Measurements from ENCODE around the gene RAET1E.
"Not testable (repeated sequence)": the region's sequence is repeated elsewhere in the genome, so short reads cannot be mapped to it uniquely, and the experiment has no call there.

- not testable (repeated sequence) for TF ChIP-seq POLR2AphosphoS5 (IDR thresholded peaks at IDR 0.05; ENCODE audit: insufficient read depth, low read depth, low read length); POLR2A (IDR thresholded peaks at IDR 0.05; ENCODE audit: low read depth, low read length)
- TF ChIP-seq, protein P1, sequence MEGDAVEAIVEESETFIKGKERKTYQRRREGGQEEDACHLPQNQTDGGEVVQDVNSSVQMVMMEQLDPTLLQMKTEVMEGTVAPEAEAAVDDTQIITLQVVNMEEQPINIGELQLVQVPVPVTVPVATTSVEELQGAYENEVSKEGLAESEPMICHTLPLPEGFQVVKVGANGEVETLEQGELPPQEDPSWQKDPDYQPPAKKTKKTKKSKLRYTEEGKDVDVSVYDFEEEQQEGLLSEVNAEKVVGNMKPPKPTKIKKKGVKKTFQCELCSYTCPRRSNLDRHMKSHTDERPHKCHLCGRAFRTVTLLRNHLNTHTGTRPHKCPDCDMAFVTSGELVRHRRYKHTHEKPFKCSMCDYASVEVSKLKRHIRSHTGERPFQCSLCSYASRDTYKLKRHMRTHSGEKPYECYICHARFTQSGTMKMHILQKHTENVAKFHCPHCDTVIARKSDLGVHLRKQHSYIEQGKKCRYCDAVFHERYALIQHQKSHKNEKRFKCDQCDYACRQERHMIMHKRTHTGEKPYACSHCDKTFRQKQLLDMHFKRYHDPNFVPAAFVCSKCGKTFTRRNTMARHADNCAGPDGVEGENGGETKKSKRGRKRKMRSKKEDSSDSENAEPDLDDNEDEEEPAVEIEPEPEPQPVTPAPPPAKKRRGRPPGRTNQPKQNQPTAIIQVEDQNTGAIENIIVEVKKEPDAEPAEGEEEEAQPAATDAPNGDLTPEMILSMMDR (IDR thresholded peaks at IDR 0.05; ENCODE audit: extremely low read depth in 1 of 2, insufficient read depth in 1 of 2, low read depth in 1 of 2, low read length in 2 of 2), result not testable (repeated sequence)
Measured at GRCh38 chr6:149908480-149908879, 10.6 kb upstream of the RAET1E start.
